PC-3 (cell line): Measurements from ENCODE around the gene YWHAH. TPM values are rescaled to one million over a fixed set of nuclear protein-coding genes. Genes with fewer than 3 reads are reported as not detected.

ENCODE experiments used
- ATAC-seq: fragments of 200-7000 bp; cut with Tn5 transposase; 2 replicates; pipeline ENCODE4 v1.9.1; 2020; ENCODE audit warnings: mild to moderate bottlenecking, moderate library complexity
- BruUV-seq: library from RNA; stranded (reverse); fragments of 400-500 nt; replicated peaks from 2 replicates; lab custom pipeline; 2021; lab: Mats Ljungman, UMichigan
- CTCF ChIA-PET: fragments of 300-600 bp; sonication (Branson Sonifier 250); formaldehyde crosslinking; loops from one replicate; lab custom pipeline; 2022; ENCODE audit warnings: antibody characterized with exemption; lab: Charles Lee
- POLR2A ChIA-PET: fragments of 300-600 bp; sonication (Branson Sonifier 250); formaldehyde crosslinking; loops from one replicate; lab custom pipeline; 2022; ENCODE audit warnings: antibody characterized with exemption; ENCODE audit not compliant: unreplicated experiment; lab: Charles Lee
- DNase-seq: peaks from one replicate; pipeline ENCODE4 v3.0.0-alpha.2; 2015
- H2AFZ ChIP-seq: fragments of 300-600 bp; sonication (generic); 2 replicates; pipeline ENCODE4 v1.6.0; 2016; ENCODE audit warnings: antibody characterized with exemption, low read length
- H3F3A ChIP-seq: fragments of 300-600 bp; sonication (generic); one replicate; pipeline ENCODE4 v1.6.0; 2017; ENCODE audit warnings: antibody characterized with exemption, low read length, control low read depth, mild to moderate bottlenecking; ENCODE audit not compliant: unreplicated experiment
- H3K27ac ChIP-seq: fragments of 300-600 bp; sonication (generic); 2 replicates; pipeline ENCODE4 v1.5.1; 2016; ENCODE audit warnings: mild to moderate bottlenecking, low read length
- H3K27me3 ChIP-seq: fragments of 300-600 bp; sonication (generic); 2 replicates; pipeline ENCODE4 v1.6.1; 2016; ENCODE audit warnings: low read length, mixed read lengths
- H3K36me3 ChIP-seq: fragments of 300-600 bp; sonication (generic); 2 replicates; pipeline ENCODE4 v1.6.1; 2016; ENCODE audit warnings: low read depth, mixed run types, low read length, mixed read lengths
- H3K4me1 ChIP-seq: fragments of 300-600 bp; sonication (generic); 2 replicates; pipeline ENCODE4 v1.5.1; 2016; ENCODE audit warnings: low read length; ENCODE audit not compliant: insufficient read depth
- H3K4me2 ChIP-seq: fragments of 300-600 bp; sonication (generic); 2 replicates; pipeline ENCODE4 v1.6.0; 2016; ENCODE audit warnings: low read length
- H3K4me3 ChIP-seq: fragments of 300-600 bp; sonication (generic); 2 replicates; pipeline ENCODE4 v1.5.1; 2016; ENCODE audit warnings: mild to moderate bottlenecking, low read length, mixed read lengths
- H3K79me2 ChIP-seq: fragments of 300-600 bp; sonication (generic); 2 replicates; pipeline ENCODE4 v1.6.1; 2017; ENCODE audit warnings: low read length, mixed read lengths
- H3K9ac ChIP-seq: fragments of 300-600 bp; sonication (generic); 2 replicates; pipeline ENCODE4 v1.6.0; 2016; ENCODE audit warnings: mild to moderate bottlenecking, low read length
- H3K9me2 ChIP-seq: fragments of 300-600 bp; sonication (generic); replicated peaks from 2 replicates; pipeline ENCODE4 v1.6.1; 2016; ENCODE audit warnings: mixed run types, low read length, mixed read lengths
- H3K9me3 ChIP-seq: fragments of 300-600 bp; sonication (generic); 2 replicates; pipeline ENCODE4 v1.6.1; 2016; ENCODE audit warnings: low read length, mixed read lengths
- H4K20me1 ChIP-seq: fragments of 300-600 bp; sonication (generic); 2 replicates; pipeline ENCODE4 v1.6.1; 2016; ENCODE audit warnings: low read length, mixed read lengths
- EZH2 ChIP-seq: fragments of 300-600 bp; sonication (generic); IDR thresholded peaks from one replicate; pipeline ENCODE4 v1.6.1; 2017; ENCODE audit warnings: antibody characterized with exemption, mild to moderate bottlenecking, low read length; ENCODE audit not compliant: unreplicated experiment
- EZH2phosphoT487 ChIP-seq: fragments of 300-600 bp; sonication (generic); IDR thresholded peaks from 2 replicates; pipeline ENCODE4 v1.6.1; 2018; ENCODE audit warnings: mild to moderate bottlenecking, antibody characterized with exemption, low read length, borderline replicate concordance
- intact Hi-C: fragments of 100-400 bp; cut with micrococcal nuclease; formaldehyde crosslinking; loops from 2 replicates; pipeline ENCODE4 v1.9.0; 2023
- total RNA-seq: library from RNA; depleted of rRNA; stranded (reverse); fragments of >200 nt; gene quantifications from 2 replicates; pipeline ENCODE4 v1.2.3, GENCODE V29; 2014
- TF ChIP-seq, protein P1 (sequence below): fragments of 300-600 bp; sonication (generic); conservative IDR thresholded peaks from 2 replicates; pipeline ENCODE4 v1.5.1; 2017; ENCODE audit warnings: antibody characterized with exemption, low read depth, mild to moderate bottlenecking, low read length

YWHAH gene
- total RNA-seq, 1 experiment from 2014 or later: 75.0 TPM

DNA sequence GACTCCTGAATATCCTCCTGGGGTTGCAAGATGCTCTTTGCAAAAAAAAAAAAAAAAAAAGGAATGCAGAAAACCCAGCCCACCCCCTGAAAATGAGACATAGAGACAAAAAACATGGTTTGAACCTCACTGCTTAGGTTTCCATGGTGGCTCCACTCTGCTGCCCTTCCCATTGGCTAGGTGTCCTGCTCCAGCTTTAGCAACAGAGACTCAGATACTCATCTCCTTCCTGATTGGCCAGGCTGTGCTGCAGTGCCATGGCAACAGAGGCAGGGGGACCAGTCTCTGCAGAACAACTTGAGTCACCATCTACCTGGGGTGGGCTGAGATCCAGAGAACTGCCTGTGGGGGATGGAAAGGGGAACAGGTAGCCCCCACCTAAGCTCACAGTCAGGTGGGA, 17.4 kb upstream of the YWHAH start:
- DNase-seq: no peak

DNA sequence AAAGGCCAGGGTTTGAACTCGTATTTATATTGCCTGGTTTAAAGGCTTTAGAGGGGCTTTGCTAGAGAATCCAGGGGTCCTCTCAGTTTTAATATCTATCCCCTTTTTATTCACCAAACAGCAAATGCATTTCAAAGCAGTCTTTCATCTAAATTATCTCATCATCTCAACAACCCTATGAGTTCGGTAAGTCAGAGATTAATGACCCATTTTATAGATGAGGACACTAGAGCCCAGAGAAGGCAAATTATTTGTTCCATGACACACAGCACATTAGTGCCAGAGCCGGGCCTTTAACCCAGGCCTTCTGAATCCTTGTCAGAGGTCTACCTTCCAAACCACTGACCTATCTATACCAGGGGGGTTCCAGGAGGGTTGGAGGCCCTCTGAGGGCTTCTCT, 16.8 kb upstream of the YWHAH start:
- CTCF ChIA-PET: interaction anchor here (0.7 kb wide), 1 partner anchor 43 kb away, joined by 5 read pairs; no protein-coding TSS in a partner anchor

More for the DNA sequence above, 17.4 kb upstream of the YWHAH start:
- Histone ChIP-seq H4K20me1 (no peaks in the 10 kb centered on the region), H3K36me3 (no peaks in the 10 kb centered on the region), H3K4me2 (no peak overlapping the region), H3K9me2 (no peaks in the 10 kb centered on the region), H3K4me1 (no peaks in the 10 kb centered on the region), H3K27ac (no peak overlapping the region), H3K27me3 (no peaks in the 10 kb centered on the region), H3K4me3 (no peak overlapping the region), H3K9me3 (no peaks in the 10 kb centered on the region), H3K9ac (no peak overlapping the region), H3F3A (no peaks in the 10 kb centered on the region), H2AFZ (no peak overlapping the region), H3K79me2 (no peaks in the 10 kb centered on the region)
- ChIA-PET CTCF (interaction anchor here (0.7 kb wide), 1 partner anchor 44 kb away, joined by 5 read pairs; no protein-coding TSS in a partner anchor), POLR2A (no interaction called here)
- TF ChIP-seq EZH2: no peak
- no peak for TF ChIP-seq EZH2phosphoT487
- TF ChIP-seq, protein P1, sequence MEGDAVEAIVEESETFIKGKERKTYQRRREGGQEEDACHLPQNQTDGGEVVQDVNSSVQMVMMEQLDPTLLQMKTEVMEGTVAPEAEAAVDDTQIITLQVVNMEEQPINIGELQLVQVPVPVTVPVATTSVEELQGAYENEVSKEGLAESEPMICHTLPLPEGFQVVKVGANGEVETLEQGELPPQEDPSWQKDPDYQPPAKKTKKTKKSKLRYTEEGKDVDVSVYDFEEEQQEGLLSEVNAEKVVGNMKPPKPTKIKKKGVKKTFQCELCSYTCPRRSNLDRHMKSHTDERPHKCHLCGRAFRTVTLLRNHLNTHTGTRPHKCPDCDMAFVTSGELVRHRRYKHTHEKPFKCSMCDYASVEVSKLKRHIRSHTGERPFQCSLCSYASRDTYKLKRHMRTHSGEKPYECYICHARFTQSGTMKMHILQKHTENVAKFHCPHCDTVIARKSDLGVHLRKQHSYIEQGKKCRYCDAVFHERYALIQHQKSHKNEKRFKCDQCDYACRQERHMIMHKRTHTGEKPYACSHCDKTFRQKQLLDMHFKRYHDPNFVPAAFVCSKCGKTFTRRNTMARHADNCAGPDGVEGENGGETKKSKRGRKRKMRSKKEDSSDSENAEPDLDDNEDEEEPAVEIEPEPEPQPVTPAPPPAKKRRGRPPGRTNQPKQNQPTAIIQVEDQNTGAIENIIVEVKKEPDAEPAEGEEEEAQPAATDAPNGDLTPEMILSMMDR: no peak
- BruUV-seq: no TSS peak
- no peak for ATAC-seq
- intact Hi-C loops: no loop called here

More for the DNA sequence above, 16.8 kb upstream of the YWHAH start:
- no peaks in the 10 kb centered on the region for H3K9me3 ChIP-seq
- BruUV-seq: no TSS peak
- ATAC-seq: no peak
- no peaks in the 10 kb centered on the region for H3K36me3 ChIP-seq
- H3K27ac ChIP-seq: no peak overlapping the region
- H2AFZ ChIP-seq: no peak overlapping the region
- DNase-seq: no peak
- no peak overlapping the region for H3K9ac ChIP-seq
- H3K9me2 ChIP-seq: no peaks in the 10 kb centered on the region
- POLR2A ChIA-PET: no interaction called here
- no peak overlapping the region for H3K4me3 ChIP-seq
- H3F3A ChIP-seq: no peaks in the 10 kb centered on the region
- no peaks in the 10 kb centered on the region for H4K20me1 ChIP-seq
- no peaks in the 10 kb centered on the region for H3K79me2 ChIP-seq
- no peaks in the 10 kb centered on the region for H3K27me3 ChIP-seq
- TF ChIP-seq EZH2 (no peak), EZH2phosphoT487 (no peak)
- TF ChIP-seq, protein P1: no peak
- H3K4me1 ChIP-seq: no peaks in the 10 kb centered on the region
- intact Hi-C loops: no loop called here
- H3K4me2 ChIP-seq: no peak overlapping the region
